Measurements from ENCODE around the gene MARCHF10. TPM values are rescaled to one million over a fixed set of nuclear protein-coding genes. Genes with fewer than 3 reads are reported as not detected.
"Not testable (repeated sequence)": the region's sequence is repeated elsewhere in the genome, so short reads cannot be mapped to it uniquely, and the experiment has no call there.

Gene MARCHF10
- total RNA-seq, 1 experiment from 2014 or later: not detected

GRCh38 chr17:62801553-62802114, 6.5 kb downstream of the MARCHF10 start:
- DNase-seq: no peak
- Histone ChIP-seq H3K27me3 (no peaks in the 10 kb centered on the region; the same call in 1 of the 2 replicates), H3K9me3 (no peaks in the 10 kb centered on the region; the same call in 1 of the 2 replicates), H3K4me3 (no peak overlapping the region), H3K36me3 (no peaks in the 10 kb centered on the region)

GRCh38 chr17:62800585-62800984, 7.5 kb downstream of the MARCHF10 start:
- Histone ChIP-seq H3K9me3 (no peaks in the 10 kb centered on the region; the same call in 1 of the 2 replicates), H3K4me3 (no peak overlapping the region), H3K36me3 (no peaks in the 10 kb centered on the region), H3K27me3 (no peaks in the 10 kb centered on the region; the same call in 1 of the 2 replicates)
- DNase-seq: no peak

GRCh38 chr17:62797959-62798358, 10.2 kb downstream of the MARCHF10 start:
- no peaks in the 10 kb centered on the region; the same call in 1 of the 2 replicates for H3K9me3 ChIP-seq
- no peak overlapping the region for H3K4me3 ChIP-seq
- no peak for DNase-seq
- no peaks in the 10 kb centered on the region for H3K36me3 ChIP-seq
- H3K27me3 ChIP-seq: no peaks in the 10 kb centered on the region

GRCh38 chr17:62796291-62796690, 11.8 kb downstream of the MARCHF10 start:
- Histone ChIP-seq H3K9me3 (no peaks in the 10 kb centered on the region; the same call in 1 of the 2 replicates), H3K36me3 (no peaks in the 10 kb centered on the region), H3K4me3 (no peak overlapping the region), H3K27me3 (no peaks in the 10 kb centered on the region)
- no peak for DNase-seq

DNA sequence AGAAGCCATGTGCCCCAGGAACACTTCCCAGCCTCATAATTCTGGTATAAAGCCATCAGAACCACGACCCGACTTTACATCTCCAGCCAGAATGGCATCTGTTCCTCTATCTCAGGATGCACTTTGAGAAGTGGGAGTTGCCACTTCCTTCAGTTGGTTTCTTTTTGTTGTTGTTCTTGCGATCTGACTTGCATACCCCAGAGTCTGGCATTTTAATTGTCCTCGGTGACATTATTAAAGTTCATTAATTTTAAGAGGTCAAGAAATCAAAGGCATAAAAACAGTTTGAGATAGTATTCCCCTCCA, 13.5 kb downstream of the MARCHF10 start:
- Histone ChIP-seq H3K27me3 (no peaks in the 10 kb centered on the region), H3K4me3 (no peak overlapping the region), H3K36me3 (no peaks in the 10 kb centered on the region), H3K9me3 (no peaks in the 10 kb centered on the region; the same call in 1 of the 2 replicates)
- DNase-seq: no peak

GRCh38 chr17:62793919-62794665, 14.0 kb downstream of the MARCHF10 start:
- no peaks in the 10 kb centered on the region; the same call in 1 of the 2 replicates for H3K9me3 ChIP-seq

GRCh38 chr17:62792447-62792800, 15.7 kb downstream of the MARCHF10 start:
- no peaks in the 10 kb centered on the region for H3K27me3 ChIP-seq
- H3K4me3 ChIP-seq: no peak overlapping the region
- no peaks in the 10 kb centered on the region for H3K36me3 ChIP-seq
- no peaks in the 10 kb centered on the region for H3K9me3 ChIP-seq
- no peak for DNase-seq

More at GRCh38 chr17:62793919-62794665, 14.0 kb downstream of the MARCHF10 start:
- Histone ChIP-seq H3K4me3 (no peak overlapping the region), H3K27me3 (no peaks in the 10 kb centered on the region), H3K36me3 (no peaks in the 10 kb centered on the region)
- no peak for DNase-seq

GRCh38 chr17:62791767-62792446, 16.2 kb downstream of the MARCHF10 start:
- H3K4me3 ChIP-seq: no peak overlapping the region; the same call in 1 of the 2 replicates
- H3K36me3 ChIP-seq: no peaks in the 10 kb centered on the region
- H3K27me3 ChIP-seq: no peaks in the 10 kb centered on the region
- DNase-seq: peak; percentile 56
- no peaks in the 10 kb centered on the region for H3K9me3 ChIP-seq

DNA sequence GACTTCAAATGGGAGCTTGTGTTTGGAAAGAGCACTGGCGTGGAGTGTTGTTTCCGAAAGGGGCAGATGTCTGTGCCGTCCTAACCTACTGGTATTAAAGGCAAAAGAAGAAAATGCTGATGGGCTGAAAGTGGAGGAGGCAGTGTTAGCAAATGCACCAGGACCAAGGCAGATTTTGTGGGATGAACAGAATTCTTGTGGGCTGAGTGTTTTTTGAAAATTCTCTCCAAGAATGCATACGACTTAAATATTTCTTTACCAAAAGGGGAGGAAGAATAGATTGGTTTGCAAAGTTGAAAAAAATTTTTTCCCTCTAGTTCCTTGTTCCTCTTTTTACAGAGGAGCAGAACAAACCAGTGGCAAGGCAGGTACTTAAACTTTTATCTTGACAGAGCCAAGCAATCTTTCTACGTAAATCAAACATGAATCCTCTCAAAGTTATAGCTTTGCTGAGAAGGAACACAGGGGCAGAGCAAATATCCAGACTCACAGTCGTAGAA, 16.8 kb downstream of the MARCHF10 start:
- Histone ChIP-seq H3K9me3 (no peaks in the 10 kb centered on the region), H3K4me3 (peak overlapping the region; percentile 8), H3K27me3 (no peaks in the 10 kb centered on the region), H3K36me3 (no peaks in the 10 kb centered on the region)
- DNase-seq: peak; percentile 53

- peak overlapping the region; percentile 8 for H3K4me3 ChIP-seq
- DNase-seq: peak; percentile 74
- no peaks in the 10 kb centered on the region for H3K27me3 ChIP-seq
- no peaks in the 10 kb centered on the region for H3K36me3 ChIP-seq
- peaks cover 4% of the 10 kb centered on the region; the same call in 1 of the 2 replicates for H3K9me3 ChIP-seq
These were observed 17.5 kb downstream of the MARCHF10 start for GRCh38 chr17:62790564-62790986.

DNA sequence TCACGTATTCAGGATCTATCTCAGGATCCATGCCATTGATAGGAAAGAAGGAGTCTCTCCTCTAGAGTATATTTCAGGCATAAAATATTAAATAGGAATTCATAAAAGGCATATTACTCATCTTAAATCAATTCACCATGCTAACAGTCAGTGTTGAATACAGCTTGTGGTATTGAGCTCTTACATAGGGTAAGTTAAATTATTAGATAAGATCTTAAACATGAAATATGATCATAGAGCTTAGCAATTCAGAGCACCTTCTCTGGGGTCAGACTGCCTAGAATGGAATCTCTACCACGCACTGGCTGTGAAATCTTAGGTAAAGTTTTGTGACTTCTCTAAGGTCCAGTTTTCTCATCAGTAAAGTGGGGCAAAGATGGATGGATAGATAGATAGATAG, 20.7 kb downstream of the MARCHF10 start:
- Histone ChIP-seq H3K36me3 (no peaks in the 10 kb centered on the region), H3K9me3 (peaks cover 12% of the 10 kb centered on the region), H3K27me3 (no peaks in the 10 kb centered on the region), H3K4me3 (no peak overlapping the region)
- DNase-seq: no peak

DNA sequence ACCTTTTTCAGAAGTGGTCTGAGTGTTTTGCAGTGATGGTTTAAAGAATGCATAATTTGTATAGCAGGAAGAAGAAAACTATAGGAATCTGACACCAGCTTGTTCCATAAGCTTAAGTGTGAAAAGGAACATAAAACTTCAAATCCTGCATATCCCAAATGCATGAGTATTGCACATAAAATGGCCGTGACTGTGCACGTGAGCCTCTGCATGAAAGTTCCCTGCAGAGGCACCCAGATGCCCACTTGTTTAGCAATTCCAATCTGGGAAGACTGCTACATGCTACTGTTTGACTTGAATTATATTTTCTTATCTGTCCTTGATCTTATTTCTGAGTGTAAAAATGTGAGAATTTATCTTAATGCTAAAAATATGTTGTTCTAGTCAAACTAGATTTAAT, 21.5 kb downstream of the MARCHF10 start:
- Histone ChIP-seq H3K27me3 (no peaks in the 10 kb centered on the region), H3K36me3 (no peaks in the 10 kb centered on the region), H3K4me3 (no peak overlapping the region), H3K9me3 (peaks cover 12% of the 10 kb centered on the region)
- no peak for DNase-seq

DNA sequence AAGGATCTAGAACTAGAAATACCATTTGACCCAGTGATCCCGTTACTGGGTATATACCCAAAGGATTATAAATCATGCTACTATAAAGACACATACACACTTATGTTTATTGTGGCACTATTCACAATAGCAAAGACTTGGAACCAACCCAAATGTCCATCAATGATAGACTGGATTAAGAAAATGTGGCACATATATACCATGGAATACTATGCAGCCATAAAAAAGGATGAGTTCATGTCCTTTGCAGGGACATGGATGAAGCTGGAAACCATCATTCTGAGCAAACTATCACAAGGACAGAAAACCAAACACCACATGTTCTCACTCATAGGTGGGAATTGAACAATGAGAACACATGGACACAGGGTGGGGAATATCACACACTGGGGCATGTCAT, 22.1 kb downstream of the MARCHF10 start:
- not testable (repeated sequence) for H3K36me3 ChIP-seq

DNA sequence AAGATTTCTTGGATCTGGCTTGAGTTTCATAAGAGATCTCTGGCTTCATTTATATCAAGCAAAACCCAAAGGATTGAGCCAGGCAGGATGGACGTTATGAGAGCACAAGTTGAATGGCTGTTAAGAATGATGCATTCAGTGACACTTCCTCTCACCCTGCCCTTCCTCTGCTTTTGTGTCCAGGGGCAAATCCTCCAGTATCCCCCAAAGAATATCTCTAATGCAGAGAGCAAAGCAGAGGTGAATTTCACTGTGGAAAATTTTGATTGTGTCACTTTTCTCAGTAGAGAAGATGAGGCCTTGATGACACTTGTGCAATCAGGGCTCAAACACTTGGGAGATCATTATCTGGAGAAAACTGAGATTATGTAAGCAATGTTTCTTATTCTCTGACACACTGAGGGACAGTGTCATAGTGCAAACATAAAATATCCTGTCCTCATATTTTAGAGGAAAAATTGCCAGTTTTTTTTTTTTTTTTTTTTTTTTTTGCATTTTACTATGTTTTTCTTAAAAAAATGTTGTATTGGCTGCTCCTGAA, 25.3 kb downstream of the MARCHF10 start:
- Histone ChIP-seq H3K36me3 (no peaks in the 10 kb centered on the region), H3K4me3 (no peak overlapping the region), H3K9me3 (peaks cover 12% of the 10 kb centered on the region), H3K27me3 (no peaks in the 10 kb centered on the region)
- no peak for DNase-seq

More for the DNA sequence above, 22.1 kb downstream of the MARCHF10 start:
- H3K4me3 ChIP-seq, DNase-seq, H3K27me3 ChIP-seq: not testable (repeated sequence)
- H3K9me3 ChIP-seq: peaks cover 12% of the 10 kb centered on the region

DNA sequence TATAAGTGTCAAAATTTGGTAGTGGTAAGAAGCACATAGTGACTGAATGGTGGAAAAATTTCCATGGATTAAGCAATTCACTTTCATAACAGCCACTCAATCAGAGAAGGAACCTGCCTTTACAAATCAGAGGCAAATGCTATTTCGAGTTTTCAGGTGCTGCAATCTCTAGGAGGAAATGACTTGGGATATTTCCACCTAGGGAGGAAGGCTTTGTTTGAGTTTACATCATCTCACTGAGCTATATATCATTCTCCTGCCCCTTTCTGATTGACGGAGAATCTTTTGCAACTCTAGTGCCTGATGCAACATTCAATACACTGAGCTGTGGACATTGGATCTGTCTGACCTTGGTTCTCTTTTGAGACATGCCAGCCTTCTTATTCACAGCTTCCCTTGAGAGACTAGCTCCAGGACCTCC, 26.3 kb downstream of the MARCHF10 start:
- no peak for DNase-seq
- Histone ChIP-seq H3K36me3 (no peaks in the 10 kb centered on the region), H3K9me3 (peaks cover 12% of the 10 kb centered on the region), H3K27me3 (no peaks in the 10 kb centered on the region), H3K4me3 (no peak overlapping the region)

DNA sequence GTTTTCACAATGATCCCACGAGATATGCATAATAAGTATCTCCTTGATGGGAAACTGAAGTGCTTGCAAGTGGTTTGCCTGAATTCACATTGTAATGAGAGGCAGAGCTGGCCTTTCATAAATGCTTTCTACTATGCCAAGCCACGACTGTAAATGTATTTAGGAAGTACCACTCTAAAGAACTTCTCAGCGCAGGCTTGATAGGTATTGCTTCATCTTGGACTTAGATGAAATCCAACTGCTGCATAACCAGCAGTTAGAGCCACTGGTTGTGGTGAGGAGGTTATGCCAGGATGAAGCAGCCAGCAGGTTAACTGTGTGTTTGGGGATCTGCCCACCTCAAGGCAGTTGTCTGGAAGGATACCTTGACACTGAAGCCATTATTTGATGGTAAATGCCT, 26.8 kb downstream of the MARCHF10 start:
- H3K27me3 ChIP-seq: no peaks in the 10 kb centered on the region
- no peak overlapping the region for H3K4me3 ChIP-seq
- DNase-seq: no peak
- H3K36me3 ChIP-seq: no peaks in the 10 kb centered on the region
- peaks cover 12% of the 10 kb centered on the region for H3K9me3 ChIP-seq

GRCh38 chr17:62780951-62781350, 27.2 kb downstream of the MARCHF10 start:
- H3K36me3 ChIP-seq: no peaks in the 10 kb centered on the region
- H3K27me3 ChIP-seq: no peaks in the 10 kb centered on the region
- peaks cover 12% of the 10 kb centered on the region for H3K9me3 ChIP-seq
- DNase-seq: no peak
- no peak overlapping the region for H3K4me3 ChIP-seq

All from MG63 (cell line).